Suprapubic skin (tissue), 3 donors: ENCODE results near the gene MICAL2.

Source experiments
- CTCF ChIP-seq, 2 donors: fragments of 200-600 bp in 1 of 2; fragments of 450-650 bp in 1 of 2; sonication (generic) in 1 of 2; IDR thresholded peaks; one replicate each; pipeline ENCODE4 v1.5.1; 2016 to 2019; ENCODE audit warnings: antibody characterized with exemption in 2 of 2, mild to moderate bottlenecking in 1 of 2, moderate library complexity in 1 of 2
- POLR2A ChIP-seq, 2 donors: fragments of 450-650 bp; IDR thresholded peaks; one replicate each; pipeline ENCODE4 v1.6.1; 2017; ENCODE audit warnings: antibody characterized with exemption in 2 of 2, mild to moderate bottlenecking in 2 of 2, moderate library complexity in 2 of 2

- TF ChIP-seq CTCF (IDR thresholded peaks at IDR 0.05): no peak
- TF ChIP-seq POLR2A (IDR thresholded peaks at IDR 0.05): no peak
Measured at GRCh38 chr11:12187399-12187798, 77.0 kb downstream of the MICAL2 start.
